Measurements from ENCODE around the gene CLNK. TPM values are rescaled to one million over a fixed set of nuclear protein-coding genes. Genes with fewer than 3 reads are reported as not detected.

Gene CLNK
- polyA plus RNA-seq, 1 of the 3 experiments (the other 2 are of a cell fraction) = not detected

DNA sequence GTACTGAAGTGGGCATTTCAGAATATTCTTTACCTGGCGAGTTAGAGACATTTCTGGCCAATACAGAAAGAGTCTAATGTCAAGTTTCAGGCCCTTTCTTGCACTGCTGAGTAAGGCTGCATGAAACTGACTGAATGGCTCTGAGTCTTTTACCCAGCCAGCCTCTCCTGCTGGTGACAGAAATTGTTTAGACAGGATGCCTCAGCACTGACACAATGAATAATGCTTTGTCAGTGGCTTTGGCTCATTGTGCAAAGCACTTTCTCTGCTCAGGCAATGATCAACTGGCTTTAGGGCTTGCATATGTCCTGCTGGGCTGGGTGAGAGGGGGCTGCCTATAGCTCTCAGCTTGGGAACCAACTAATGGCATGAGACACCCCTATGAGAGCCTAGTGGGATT, 45.5 kb downstream of the CLNK start:
- Histone ChIP-seq H3K4me2 (no peak overlapping the region), H3F3A (replicated peaks; ENCODE audit: insufficient read depth) (no peaks in the 10 kb centered on the region), H3K4me3 (ENCODE audit: low read depth in 2 of 2, low read length in 1 of 2) (no peak overlapping the region), H3K79me2 (ENCODE audit: insufficient read depth) (no peaks in the 10 kb centered on the region), H3K27me3 (ENCODE audit: insufficient read depth) (no peaks in the 10 kb centered on the region; the same call in 1 of the 2 replicates), H3K4me1 (ENCODE audit: control insufficient read depth in 1 of 2, insufficient read depth in 2 of 2, low read depth in 1 of 2, low read length in 1 of 2) (no peaks in the 10 kb centered on the region), H4K20me1 (ENCODE audit: insufficient read depth) (no peaks in the 10 kb centered on the region), H3K27ac (ENCODE audit: low read depth in 2 of 2, low read length in 1 of 2) (no peak overlapping the region), H3K9me2 (no peaks in the 10 kb centered on the region), H3K36me3 (replicated peaks in 1 of 2; ENCODE audit: control insufficient read depth in 1 of 2, insufficient read depth in 2 of 2, low read length in 1 of 2) (no peaks in the 10 kb centered on the region), H2AFZ (ENCODE audit: low read depth) (no peak overlapping the region), H3K9ac (no peak overlapping the region), H3K9me3 (no peaks in the 10 kb centered on the region)
- DNase-seq = no peak
- POLR2A ChIA-PET = no interaction called here
- TF ChIP-seq RCOR1 (IDR thresholded peaks at IDR 0.05; ENCODE audit: low read length) (no peak), NRF1 (IDR thresholded peaks at IDR 0.05; ENCODE audit: low read depth, low read length) (no peak), TAF1 (IDR thresholded peaks at IDR 0.05; ENCODE audit: borderline replicate concordance, low read depth, low read length) (no peak), MEF2A (IDR thresholded peaks at IDR 0.05; ENCODE audit: borderline replicate concordance, low read depth) (no peak), RAD21 (IDR thresholded peaks at IDR 0.05; ENCODE audit: low read length) (no peak), SIN3A (IDR thresholded peaks at IDR 0.05; ENCODE audit: borderline replicate concordance, low read depth, low read length) (no peak), JUND (IDR thresholded peaks at IDR 0.05) (no peak), GATA2 (CRISPR knock-in tag; IDR thresholded peaks at IDR 0.05) (no peak), FOSL2 (IDR thresholded peaks at IDR 0.05; ENCODE audit: borderline replicate concordance, low read depth) (no peak), RFX5 (IDR thresholded peaks at IDR 0.05; ENCODE audit: low read length) (no peak), GABPA (IDR thresholded peaks at IDR 0.05; ENCODE audit: low read depth) (no peak), USF2 (IDR thresholded peaks at IDR 0.05; ENCODE audit: borderline replicate concordance, low read depth, low read length) (no peak), TEAD4 (IDR thresholded peaks at IDR 0.05; ENCODE audit: borderline replicate concordance, insufficient read depth) (no peak), SMC3 (IDR thresholded peaks at IDR 0.05; ENCODE audit: low read depth, low read length) (no peak)
- TF ChIP-seq, protein P1, sequence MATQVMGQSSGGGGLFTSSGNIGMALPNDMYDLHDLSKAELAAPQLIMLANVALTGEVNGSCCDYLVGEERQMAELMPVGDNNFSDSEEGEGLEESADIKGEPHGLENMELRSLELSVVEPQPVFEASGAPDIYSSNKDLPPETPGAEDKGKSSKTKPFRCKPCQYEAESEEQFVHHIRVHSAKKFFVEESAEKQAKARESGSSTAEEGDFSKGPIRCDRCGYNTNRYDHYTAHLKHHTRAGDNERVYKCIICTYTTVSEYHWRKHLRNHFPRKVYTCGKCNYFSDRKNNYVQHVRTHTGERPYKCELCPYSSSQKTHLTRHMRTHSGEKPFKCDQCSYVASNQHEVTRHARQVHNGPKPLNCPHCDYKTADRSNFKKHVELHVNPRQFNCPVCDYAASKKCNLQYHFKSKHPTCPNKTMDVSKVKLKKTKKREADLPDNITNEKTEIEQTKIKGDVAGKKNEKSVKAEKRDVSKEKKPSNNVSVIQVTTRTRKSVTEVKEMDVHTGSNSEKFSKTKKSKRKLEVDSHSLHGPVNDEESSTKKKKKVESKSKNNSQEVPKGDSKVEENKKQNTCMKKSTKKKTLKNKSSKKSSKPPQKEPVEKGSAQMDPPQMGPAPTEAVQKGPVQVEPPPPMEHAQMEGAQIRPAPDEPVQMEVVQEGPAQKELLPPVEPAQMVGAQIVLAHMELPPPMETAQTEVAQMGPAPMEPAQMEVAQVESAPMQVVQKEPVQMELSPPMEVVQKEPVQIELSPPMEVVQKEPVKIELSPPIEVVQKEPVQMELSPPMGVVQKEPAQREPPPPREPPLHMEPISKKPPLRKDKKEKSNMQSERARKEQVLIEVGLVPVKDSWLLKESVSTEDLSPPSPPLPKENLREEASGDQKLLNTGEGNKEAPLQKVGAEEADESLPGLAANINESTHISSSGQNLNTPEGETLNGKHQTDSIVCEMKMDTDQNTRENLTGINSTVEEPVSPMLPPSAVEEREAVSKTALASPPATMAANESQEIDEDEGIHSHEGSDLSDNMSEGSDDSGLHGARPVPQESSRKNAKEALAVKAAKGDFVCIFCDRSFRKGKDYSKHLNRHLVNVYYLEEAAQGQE (IDR thresholded peaks at IDR 0.05; ENCODE audit: low read depth, low read length) = no peak
- CTCF ChIA-PET = no interaction called here
- 0% methylated on average over 1 of the region's 1 CpG for WGBS (ENCODE audit: low lambda C conversion rate)

DNA sequence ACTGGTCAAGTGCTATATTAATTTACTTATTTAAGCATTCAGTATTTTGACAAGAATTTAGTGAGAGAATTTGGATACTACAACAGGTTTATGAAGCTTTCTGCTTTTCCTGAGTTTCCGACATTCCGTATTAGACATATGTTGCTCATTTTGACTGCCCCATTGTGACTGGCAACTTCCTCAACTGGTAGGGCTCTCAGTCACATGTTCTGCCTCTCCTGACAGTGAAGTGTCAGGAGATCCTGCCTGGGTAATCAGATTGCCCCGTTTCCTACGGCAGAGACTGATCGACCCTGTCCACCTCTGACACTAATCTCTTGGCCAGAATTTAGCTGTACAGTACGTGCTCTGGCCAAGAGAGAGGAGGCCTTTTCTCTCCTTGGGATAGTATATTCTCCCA, 49.5 kb downstream of the CLNK start:
- TF ChIP-seq SMC3 (IDR thresholded peaks at IDR 0.05; ENCODE audit: low read depth, low read length) (no peak), GATA2 (CRISPR knock-in tag; IDR thresholded peaks at IDR 0.05) (no peak), RXRA (IDR thresholded peaks at IDR 0.05; ENCODE audit: borderline replicate concordance, low read depth) (no peak), EP300 (IDR thresholded peaks at IDR 0.05; ENCODE audit: borderline replicate concordance in 1 of 2, low read depth in 1 of 2, low read length in 1 of 2) (no peak), CTCF (IDR thresholded peaks at IDR 0.05) (no peak)
- Histone ChIP-seq H3K79me2 (ENCODE audit: insufficient read depth) (no peaks in the 10 kb centered on the region), H4K20me1 (ENCODE audit: insufficient read depth) (no peaks in the 10 kb centered on the region), H3F3A (replicated peaks; ENCODE audit: insufficient read depth) (no peaks in the 10 kb centered on the region), H3K27me3 (ENCODE audit: insufficient read depth) (no peaks in the 10 kb centered on the region; the same call in 1 of the 2 replicates), H2AFZ (ENCODE audit: low read depth) (no peak overlapping the region), H3K4me3 (ENCODE audit: low read depth in 2 of 2, low read length in 1 of 2) (no peak overlapping the region), H3K9ac (no peak overlapping the region), H3K36me3 (replicated peaks in 1 of 2; ENCODE audit: control insufficient read depth in 1 of 2, insufficient read depth in 2 of 2, low read length in 1 of 2) (no peaks in the 10 kb centered on the region), H3K4me2 (no peak overlapping the region), H3K9me2 (no peaks in the 10 kb centered on the region), H3K9me3 (no peaks in the 10 kb centered on the region), H3K27ac (ENCODE audit: low read depth in 2 of 2, low read length in 1 of 2) (no peak overlapping the region), H3K4me1 (ENCODE audit: control insufficient read depth in 1 of 2, insufficient read depth in 2 of 2, low read depth in 1 of 2, low read length in 1 of 2) (no peaks in the 10 kb centered on the region)
- DNase-seq = no peak
- POLR2A ChIA-PET = no interaction called here
- CTCF ChIA-PET = no interaction called here
- WGBS (ENCODE audit: low lambda C conversion rate) = 8% methylated on average over 6 of the region's 6 CpGs
